Activated T-cell treated with anti-CD3 and anti-CD28 coated beads, Interleukin-2, amount 50 U/mL, for 48 hours (primary cell): ENCODE results near the gene FAM20B.
A peak's percentile ranks its signal among the peaks of the same experiment; 100 is the strongest.

ENCODE experiments used
- DNase-seq, 2 experiments: peaks; one replicate each; pipeline ENCODE4 v3.0.0-alpha.2; 2020

Gene FAM20B

GRCh38 chr1:179053486-179053885 is 27.8 kb downstream of the FAM20B start:
- no peak for DNase-seq

- no peak for DNase-seq
Measured at GRCh38 chr1:179055937-179056336, 30.2 kb downstream of the FAM20B start.

GRCh38 chr1:179058487-179059483 is 33.1 kb downstream of the FAM20B start:
- no peak for DNase-seq

- DNase-seq = no peak
Measured at GRCh38 chr1:179061360-179062282, 35.9 kb downstream of the FAM20B start.

GRCh38 chr1:179066471-179066870 is 40.8 kb downstream of the FAM20B start:
- DNase-seq = no peak

- no peak for DNase-seq
Measured at GRCh38 chr1:179077396-179077795, 51.7 kb downstream of the FAM20B start.

- DNase-seq = peak; percentile 39 to 52
Measured at GRCh38 chr1:179079113-179079761, 53.5 kb downstream of the FAM20B start.

GRCh38 chr1:179080866-179081686 is 55.4 kb downstream of the FAM20B start:
- DNase-seq = peak; percentile 33 to 36

- peak; percentile 85 to 89 for DNase-seq
Measured at GRCh38 chr1:179081687-179082332, 56.1 kb downstream of the FAM20B start, which contains the start of gene TOR3A. Gene TOR3A (plus strand): TSS chr1:179082070. CDS start chr1:179082129, 59 bp downstream.

GRCh38 chr1:179082333-179082998 is 56.8 kb downstream of the FAM20B start:
- DNase-seq = peak; percentile 58 to 62

- DNase-seq = no peak
Measured at GRCh38 chr1:179082999-179083335, 57.3 kb downstream of the FAM20B start.

GRCh38 chr1:179083533-179083932 is 57.8 kb downstream of the FAM20B start:
- DNase-seq = peak in 1 of 2 experiments; percentile 10

- DNase-seq = no peak
Measured at GRCh38 chr1:179087665-179088064, 62.0 kb downstream of the FAM20B start.

- DNase-seq = no peak
Measured at GRCh38 chr1:179089827-179090482, 64.3 kb downstream of the FAM20B start.

- DNase-seq = no peak
Measured at GRCh38 chr1:179090522-179090921, 64.8 kb downstream of the FAM20B start.

- DNase-seq = peak in 1 of 2 experiments; percentile 1
Measured at GRCh38 chr1:179090923-179091322, 65.2 kb downstream of the FAM20B start.

GRCh38 chr1:179091691-179092165 is 66.0 kb downstream of the FAM20B start:
- DNase-seq = no peak

- no peak for DNase-seq
Measured at GRCh38 chr1:179092896-179093461, 67.3 kb downstream of the FAM20B start.

- DNase-seq = no peak
Measured at GRCh38 chr1:179094818-179095217, 69.1 kb downstream of the FAM20B start.

GRCh38 chr1:179095377-179095776 is 69.7 kb downstream of the FAM20B start:
- no peak for DNase-seq
